GM18858 (cell line): ENCODE data around the gene LRRK1.

Experiments used
- ATAC-seq: cut with Tn5 transposase; IDR thresholded peaks from one replicate; pipeline ENCODE4 v1.9.1; 2021; ENCODE audit not compliant: unreplicated experiment

LRRK1 gene

GRCh38 chr15:100918690-100919480 is at the start of gene LRRK1:
TSS of gene LRRK1 (plus strand) at chr15:100919357. CDS start at chr15:100924633, 5,276 bp downstream.
- no peak for ATAC-seq

DNA sequence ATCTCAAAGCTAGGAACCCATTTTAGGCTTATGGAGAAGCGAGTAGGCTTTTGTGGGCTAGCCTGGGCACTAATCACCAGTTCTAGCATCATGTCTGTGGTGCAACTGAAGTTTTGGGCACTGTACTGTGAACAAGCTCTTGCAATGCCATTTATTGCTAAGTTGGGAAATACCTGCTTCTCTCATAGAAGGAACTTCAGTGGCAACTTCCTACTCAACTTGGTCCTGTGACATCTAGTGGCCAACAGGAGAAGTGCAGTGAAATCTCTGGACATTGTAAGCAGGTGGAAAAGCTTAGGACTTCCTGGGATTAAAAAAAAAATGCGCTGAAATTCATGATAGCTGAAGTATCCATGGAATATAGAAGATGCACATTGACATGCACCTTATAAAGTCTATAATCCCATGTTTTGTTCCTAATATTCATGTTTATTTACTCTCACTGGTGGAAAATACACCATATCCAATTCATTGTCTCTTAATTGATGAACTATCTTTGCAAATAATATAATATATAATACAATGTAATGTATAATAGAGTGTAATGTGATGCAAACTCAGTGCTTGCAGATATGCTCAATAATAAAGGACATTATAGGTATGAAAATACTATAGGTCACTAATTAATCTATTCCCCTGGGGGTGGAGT is 46.0 kb upstream of the LRRK1 start:
- ATAC-seq: no peak

DNA sequence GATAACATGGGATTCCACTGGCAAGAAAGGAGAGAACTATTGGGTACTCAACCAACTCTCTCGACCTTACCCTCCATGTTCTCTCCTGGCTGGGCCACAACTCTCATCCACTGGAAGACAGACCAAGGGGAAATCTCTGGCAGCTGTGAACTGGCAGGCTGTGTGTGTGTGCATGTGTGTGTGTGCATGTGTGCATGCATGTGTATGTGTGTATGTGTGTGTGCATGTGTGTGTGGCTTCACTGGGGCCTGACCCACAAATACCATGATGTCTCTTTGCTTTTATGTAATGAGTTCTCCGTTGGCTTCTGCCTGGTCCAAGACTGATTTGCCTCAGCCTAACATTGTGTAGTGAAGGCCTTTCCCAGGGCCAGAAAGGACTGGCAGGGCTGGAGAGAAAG is 43.7 kb upstream of the LRRK1 start:
- no peak for ATAC-seq

DNA sequence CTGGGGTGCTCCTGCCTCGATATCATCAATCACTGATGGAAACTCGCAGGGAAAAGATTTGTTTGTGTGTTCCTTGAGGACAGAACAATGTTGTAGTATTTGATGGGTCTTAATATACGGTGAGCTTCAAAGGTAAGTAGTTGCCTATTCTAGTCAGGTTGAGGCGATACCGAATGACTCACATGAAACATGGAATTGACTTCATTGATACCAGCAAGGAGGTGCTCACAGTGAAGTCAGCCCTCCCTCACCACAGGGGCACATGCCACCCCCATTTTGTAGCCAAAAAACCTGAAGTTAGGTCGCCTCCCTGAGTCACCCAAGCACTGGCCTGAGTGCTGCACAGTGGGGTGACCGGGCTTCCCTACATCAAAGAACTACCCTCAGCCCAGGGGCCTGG is 43.2 kb upstream of the LRRK1 start:
- ATAC-seq: no peak

DNA sequence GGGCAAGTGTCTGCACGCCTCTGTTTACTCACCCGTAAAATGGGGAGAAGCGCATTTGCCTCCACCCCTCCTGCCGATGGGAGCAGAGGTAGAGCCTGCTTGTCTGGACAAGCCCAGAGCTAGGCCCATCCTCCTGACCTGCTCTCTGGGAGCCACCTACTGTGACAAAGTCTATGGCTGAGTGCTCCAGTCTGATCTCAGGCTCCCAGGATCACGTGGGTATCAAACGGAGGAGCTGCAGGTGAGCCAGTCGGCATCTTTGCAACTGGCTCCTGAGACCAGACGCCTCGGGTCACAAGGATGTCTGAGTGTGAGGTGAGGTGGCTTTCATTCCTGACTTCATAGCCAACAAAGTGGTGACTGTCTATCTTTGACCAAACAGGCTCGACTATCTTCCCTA is 41.6 kb upstream of the LRRK1 start:
- ATAC-seq: no peak

DNA sequence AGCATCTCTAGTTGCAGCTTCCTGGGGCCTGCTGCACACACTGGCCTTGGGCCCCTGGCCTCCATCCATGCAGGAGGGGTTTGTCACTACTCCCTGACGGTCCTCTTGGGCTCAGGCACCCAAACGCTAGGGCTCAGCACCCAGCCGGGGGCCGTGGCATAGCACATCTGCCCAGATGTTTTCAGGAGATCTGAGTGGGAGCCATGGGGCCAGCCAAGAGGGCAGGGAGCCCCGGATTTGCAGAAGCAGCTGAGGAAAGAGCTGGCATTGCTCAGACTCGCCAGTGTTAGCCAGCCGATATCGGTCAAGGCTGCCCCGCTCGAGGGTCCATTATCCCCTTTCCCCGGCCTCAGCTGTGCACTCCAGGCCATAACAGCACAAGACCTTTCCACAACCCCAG is 41.0 kb upstream of the LRRK1 start:
- no peak for ATAC-seq

DNA sequence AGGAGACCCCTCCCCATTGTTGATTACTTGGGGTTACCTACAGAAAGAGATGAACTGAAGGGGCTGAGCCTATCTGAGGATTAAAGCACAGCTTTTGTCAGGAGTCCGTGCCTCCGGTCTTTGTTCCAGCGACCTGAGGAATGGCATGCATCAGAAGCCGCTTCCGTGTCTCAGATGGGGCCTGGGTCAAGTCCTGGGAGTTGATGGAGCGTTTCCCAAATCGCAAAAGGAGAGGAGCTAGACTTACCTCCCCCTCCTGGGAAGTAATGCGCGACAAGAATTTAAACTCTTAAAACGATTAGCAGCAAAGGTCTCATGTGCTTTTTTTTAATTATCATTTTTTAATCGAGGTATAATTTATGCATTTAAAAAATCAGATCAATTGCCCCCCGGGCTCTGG is 40.5 kb upstream of the LRRK1 start:
- ATAC-seq: no peak

DNA sequence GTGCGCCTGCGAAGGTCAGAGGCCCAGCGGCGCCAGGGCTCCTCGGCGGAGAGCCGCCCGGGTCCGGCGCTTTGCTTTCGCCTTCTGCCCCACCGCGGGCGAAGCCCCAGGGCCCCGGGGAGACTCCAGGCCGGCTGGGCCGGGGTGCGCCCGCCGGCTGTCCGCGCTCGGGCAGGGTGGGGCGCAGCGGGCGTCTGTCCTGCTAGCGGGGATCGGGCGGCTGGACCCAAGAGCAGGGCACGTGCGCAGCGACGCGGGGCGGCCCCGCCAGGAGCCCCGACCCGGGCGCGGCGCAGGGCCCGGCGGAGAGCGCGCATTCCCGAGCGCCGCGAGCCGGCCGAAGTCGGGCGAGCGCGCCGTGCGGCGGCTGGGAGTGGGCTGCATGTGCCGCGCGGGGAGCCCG is 40.1 kb upstream of the LRRK1 start:
- no peak for ATAC-seq

- no peak for ATAC-seq
Measured at GRCh38 chr15:100879464-100880138, 39.6 kb upstream of the LRRK1 start, which contains the start of gene ALDH1A3. TSS of gene ALDH1A3 (plus strand) at chr15:100879831. CDS start at chr15:100879908, 77 bp downstream.

- ATAC-seq: no peak
Measured at GRCh38 chr15:100880139-100880896, 38.8 kb upstream of the LRRK1 start.

GRCh38 chr15:100880897-100881242 is 38.3 kb upstream of the LRRK1 start:
- ATAC-seq: no peak

DNA sequence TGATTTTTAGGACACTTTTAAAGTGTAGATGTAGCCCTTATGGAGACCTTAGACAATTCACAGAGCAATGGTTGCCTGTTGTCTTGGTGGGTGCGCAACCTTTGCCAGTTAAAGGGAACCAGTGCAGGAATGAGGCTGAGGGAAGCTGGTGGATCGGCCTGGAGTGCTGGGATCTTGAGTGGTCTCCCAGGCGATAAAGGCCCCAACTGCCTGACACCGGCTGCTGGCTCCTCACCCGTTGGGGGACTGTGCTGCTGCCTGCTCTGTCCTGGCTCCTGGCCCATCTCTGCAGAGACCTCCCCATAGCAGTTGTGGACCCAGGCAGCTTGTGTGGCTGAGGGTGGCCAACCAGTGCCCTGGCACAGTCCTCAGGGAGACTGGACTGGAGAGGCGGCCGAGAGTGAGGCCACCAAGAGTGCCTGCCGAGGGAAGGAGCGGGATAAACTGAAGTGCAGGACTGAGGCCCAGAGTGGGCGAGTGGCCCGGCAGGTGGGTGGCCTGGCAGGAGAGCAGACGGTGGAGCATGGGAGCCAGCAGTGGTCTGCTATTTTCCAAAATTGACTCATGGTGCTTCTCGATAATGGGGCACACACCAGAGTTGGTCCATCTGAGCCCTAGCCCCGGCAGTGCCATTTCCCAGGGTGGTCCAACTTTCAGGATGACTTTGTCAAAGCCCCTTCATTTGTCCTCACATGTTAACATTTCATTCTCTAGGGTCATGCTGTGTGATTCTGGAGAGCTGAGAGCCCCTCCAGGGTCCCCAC is 37.4 kb upstream of the LRRK1 start:
- ATAC-seq: no peak

DNA sequence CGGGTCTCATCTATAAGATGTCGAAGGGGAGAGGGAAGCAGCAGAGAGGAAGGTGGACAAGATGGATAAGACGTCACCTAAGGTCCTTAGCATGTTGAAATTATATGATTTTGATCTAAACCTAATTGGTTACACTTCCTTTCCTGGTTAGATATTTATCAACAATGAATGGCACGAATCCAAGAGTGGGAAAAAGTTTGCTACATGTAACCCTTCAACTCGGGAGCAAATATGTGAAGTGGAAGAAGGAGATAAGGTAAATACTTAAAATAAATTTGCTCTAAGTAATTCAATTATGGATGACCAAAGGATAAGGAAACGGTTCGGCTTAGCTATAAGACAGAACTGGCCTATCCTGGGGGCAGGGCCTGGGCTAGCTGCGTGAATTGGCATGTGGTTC is 34.0 kb upstream of the LRRK1 start:
- no peak for ATAC-seq

GRCh38 chr15:100885811-100886210 is 33.3 kb upstream of the LRRK1 start:
- ATAC-seq: no peak

GRCh38 chr15:100887211-100887913 is 31.8 kb upstream of the LRRK1 start:
- no peak for ATAC-seq

GRCh38 chr15:100889385-100890050 is 29.6 kb upstream of the LRRK1 start:
- ATAC-seq: no peak

- no peak for ATAC-seq
Measured at GRCh38 chr15:100890051-100890720, 29.0 kb upstream of the LRRK1 start.

DNA sequence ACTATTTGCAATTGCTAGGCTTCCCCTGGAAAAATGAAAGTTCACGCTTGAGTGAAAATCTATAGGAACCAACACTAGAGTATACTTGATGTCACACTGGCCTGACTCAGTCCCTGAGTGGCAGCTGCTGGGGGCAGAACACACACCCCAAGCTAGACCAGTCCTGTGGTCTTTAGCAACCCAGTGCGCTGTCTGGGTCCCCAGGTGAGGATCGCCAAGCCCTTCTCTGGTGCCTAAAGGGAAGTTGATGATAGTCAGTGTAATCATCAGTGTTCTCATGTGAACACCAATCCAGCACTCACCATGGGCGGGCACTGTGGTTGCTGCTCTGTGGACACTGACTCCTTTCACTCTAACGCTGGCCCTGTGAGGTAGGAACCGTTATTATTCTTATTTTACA is 28.3 kb upstream of the LRRK1 start:
- no peak for ATAC-seq
